Endothelial cell of umbilical vein (primary cell): ENCODE results near the gene BRD3. TPM values are rescaled to one million over a fixed set of nuclear protein-coding genes. Genes with fewer than 3 reads are reported as not detected.

Experiments used
- BruUV-seq: library from RNA; stranded (reverse); fragments of 400-500 nt; replicated peaks from 2 replicates; lab custom pipeline; 2021; lab: Mats Ljungman, UMichigan
- CTCF ChIA-PET: fragments of 300-600, 350-600 bp; sonication (Branson Sonifier 250); formaldehyde crosslinking; loops from one replicate; lab custom pipeline; 2021; ENCODE audit warnings: antibody characterized with exemption, inconsistent platforms; lab: Charles Lee
- POLR2A ChIA-PET: fragments of 300-600, 350-600 bp; sonication (Branson Sonifier 250); formaldehyde crosslinking; loops from one replicate; lab custom pipeline; 2021; ENCODE audit warnings: antibody characterized with exemption, inconsistent platforms; lab: Charles Lee
- DNase-seq: peaks from one replicate; pipeline ENCODE4 v3.0.0-alpha.2; 2011; ENCODE audit warnings: low read depth, low spot score
- FAIRE-seq: peaks from 2 replicates; lab custom pipeline; 2011; peaks lifted over from hg19 to GRCh38; lab: Jason Lieb, UNC
- H2AFZ ChIP-seq: 2 replicates; pipeline ENCODE4 v1.6.0; 2012; ENCODE audit warnings: low read depth, low read length, control low read depth, inconsistent platforms
- H3K27ac ChIP-seq: 2 replicates; pipeline ENCODE4 v1.5.1; 2011; ENCODE audit warnings: low read depth, mild to moderate bottlenecking, control low read depth, low read length, moderate library complexity; ENCODE audit not compliant: insufficient read depth
- H3K27me3 ChIP-seq, 2 experiments: 2 replicates each; pipeline versions ENCODE4 v1.6.0 to v1.6.1; 2011; ENCODE audit warnings: low read length in 2 of 2, mixed read lengths in 1 of 2; ENCODE audit not compliant: control insufficient read depth in 2 of 2, insufficient read depth in 2 of 2
- H3K36me3 ChIP-seq, 2 experiments: 2 replicates in 1 of 2; 3 replicates in 1 of 2; pipeline ENCODE4 v1.5.1; 2011; ENCODE audit warnings: low read length in 2 of 2, mild to moderate bottlenecking in 1 of 2, moderate library complexity in 1 of 2; ENCODE audit not compliant: control insufficient read depth in 2 of 2, insufficient read depth in 2 of 2; ENCODE audit errors: extremely low read depth in 1 of 2
- H3K4me1 ChIP-seq: 3 replicates; pipeline ENCODE4 v1.5.1; 2011; ENCODE audit warnings: mild to moderate bottlenecking, low read length; ENCODE audit not compliant: control insufficient read depth, insufficient read depth; ENCODE audit errors: extremely low read depth
- H3K4me2 ChIP-seq: 2 replicates; pipeline ENCODE4 v1.6.1; 2011; ENCODE audit warnings: low read length, control low read depth, mixed read lengths; ENCODE audit not compliant: insufficient read depth
- H3K4me3 ChIP-seq, 3 experiments: fragments of 200-600 bp in 1 of 3; sonication (generic), shearing (Covaris generic) in 1 of 3; replicated peaks in 1 of 3; 2 replicates each; pipeline ENCODE4 v1.5.1; 2011 to 2016; ENCODE audit warnings: control low read depth in 3 of 3, low read length in 3 of 3, mild to moderate bottlenecking in 2 of 3, inconsistent platforms in 1 of 3, low read depth in 1 of 3, moderate library complexity in 1 of 3; ENCODE audit not compliant: insufficient read depth in 1 of 3
- H3K79me2 ChIP-seq: 2 replicates; pipeline ENCODE4 v1.6.0; 2012; ENCODE audit warnings: low read length, inconsistent platforms; ENCODE audit not compliant: control insufficient read depth, insufficient read depth
- H3K9ac ChIP-seq: replicated peaks from 2 replicates; pipeline ENCODE3; 2011; ENCODE audit warnings: low read length, control low read depth; ENCODE audit not compliant: insufficient read depth; ENCODE audit errors: extremely low read depth
- H3K9me1 ChIP-seq: replicated peaks from 3 replicates; pipeline ENCODE4 v1.6.0; 2011; ENCODE audit warnings: mild to moderate bottlenecking, low read length; ENCODE audit not compliant: control insufficient read depth, insufficient read depth; ENCODE audit errors: extremely low read depth
- H3K9me3 ChIP-seq: replicated peaks from 2 replicates; pipeline ENCODE4 v1.5.1; 2012; ENCODE audit warnings: low read length, inconsistent platforms; ENCODE audit not compliant: control insufficient read depth, insufficient read depth
- H4K20me1 ChIP-seq: replicated peaks from 2 replicates; pipeline ENCODE3; 2011; ENCODE audit warnings: mild to moderate bottlenecking, low read length; ENCODE audit not compliant: control insufficient read depth, insufficient read depth; ENCODE audit errors: extremely low read depth
- EZH2 ChIP-seq: IDR thresholded peaks from 2 replicates; pipeline ENCODE4 v1.6.1; 2012; ENCODE audit warnings: borderline replicate concordance, low read depth, mild to moderate bottlenecking, moderate library complexity, low read length, inconsistent platforms; ENCODE audit not compliant: severe bottlenecking
- FOS ChIP-seq: IDR thresholded peaks from 2 replicates; pipeline ENCODE4 v1.6.1; 2011; ENCODE audit warnings: mild to moderate bottlenecking, low read length, moderate library complexity, borderline replicate concordance; ENCODE audit not compliant: insufficient read depth
- GATA2 ChIP-seq: IDR thresholded peaks from 2 replicates; pipeline ENCODE4 v1.7.0; 2011; ENCODE audit warnings: low read depth, mild to moderate bottlenecking, moderate library complexity, mixed read lengths, low read length; ENCODE audit not compliant: insufficient read length, insufficient read depth
- JUN ChIP-seq: IDR thresholded peaks from 2 replicates; pipeline ENCODE4 v1.6.1; 2011; ENCODE audit warnings: borderline replicate concordance, low read depth; ENCODE audit not compliant: insufficient read length, insufficient read depth
- MYC ChIP-seq: IDR thresholded peaks from one replicate; pipeline ENCODE4 v1.6.1; 2011; ENCODE audit warnings: mild to moderate bottlenecking, low read depth, low read length
- POLR2A ChIP-seq: IDR thresholded peaks from 2 replicates; pipeline ENCODE4 v1.6.1; 2012; ENCODE audit warnings: low read depth, mild to moderate bottlenecking, control low read depth, low read length
- POLR2AphosphoS5 ChIP-seq: IDR thresholded peaks from 2 replicates; pipeline ENCODE4 v1.6.1; 2012; ENCODE audit warnings: low read depth, mild to moderate bottlenecking, control low read depth, low read length, moderate library complexity; ENCODE audit not compliant: insufficient read depth
- dilution Hi-C: fragments of 300-500 bp; cut with MboI; formaldehyde crosslinking; loops from one replicate; pipeline ENCODE4 v1.15.0; 2019; ENCODE audit warnings: low sequenced_read_pairs; ENCODE audit not compliant: extremely low pct_ligation_motif_present
- intact Hi-C: fragments of 100-400 bp; cut with micrococcal nuclease; formaldehyde crosslinking; loops from one replicate; pipeline ENCODE4 v1.10.0; 2022
- polyA plus RNA-seq, 4 experiments: library from polyadenylated mRNA; depleted of rRNA in 3 of 4; stranded (reverse) in 3 of 4; unstranded in 1 of 4; fragments of >200 nt; gene quantifications; 2 replicates each; pipeline versions ENCODE4 v1.2.1 to v1.2.3, GENCODE V29; 2011 to 2012; ENCODE audit warnings: missing spikeins in 1 of 4
- total RNA-seq: library from RNA; stranded (reverse); gene quantifications from 2 replicates; pipeline ENCODE4 v1.2.3, GENCODE V29; 2021
- TF ChIP-seq, protein P1 (sequence below), 2 donors: IDR thresholded peaks; 1 replicate in 1 of 2; 2 replicates in 1 of 2; pipeline ENCODE4 v1.5.1; 2011; ENCODE audit warnings: low read length in 2 of 2, mild to moderate bottlenecking in 2 of 2, moderate library complexity in 2 of 2, control low read depth in 1 of 2, inconsistent platforms in 1 of 2, low read depth in 1 of 2; ENCODE audit not compliant: insufficient read depth in 1 of 2; ENCODE audit errors: extremely low read depth in 1 of 2
- TF ChIP-seq, protein P2 (sequence below): IDR thresholded peaks from 2 replicates; pipeline ENCODE4 v1.6.1; 2011; ENCODE audit not compliant: insufficient read depth, insufficient read length

The BRD3 gene
- total and polyA plus RNA-seq, 2 donors (not counting 3 experiments of a cell fraction or from before 2014, with no cell fraction given): 10.5 to 47.1 TPM

DNA sequence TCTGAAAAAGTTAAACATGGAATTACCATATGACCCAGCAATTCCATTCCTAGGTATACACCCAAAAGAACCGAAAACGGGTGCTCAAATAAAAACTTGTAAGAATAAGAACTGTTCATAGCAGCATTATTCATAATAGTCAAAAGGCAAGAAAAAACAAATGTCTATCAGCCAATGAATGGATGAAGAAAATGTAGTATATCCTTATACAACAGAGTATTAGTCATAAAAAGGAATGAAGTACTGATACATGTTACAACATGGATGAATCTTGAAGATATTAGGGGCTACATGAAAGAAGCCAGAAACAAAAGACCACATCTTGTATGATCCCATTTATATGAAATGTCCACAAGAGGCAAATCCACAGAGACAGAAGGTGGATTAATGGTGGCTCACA, 15.6 kb upstream of the BRD3 start:
- CTCF ChIA-PET: no interaction called here
- Histone ChIP-seq H2AFZ (no peak overlapping the region), H4K20me1 (no peaks in the 10 kb centered on the region), H3K79me2 (no peaks in the 10 kb centered on the region), H3K4me3 (no peak overlapping the region), H3K9me1 (no peaks in the 10 kb centered on the region), H3K4me2 (no peak overlapping the region), H3K27me3 (peaks cover 3 to 5% of the 10 kb centered on the region in 2 experiments), H3K9me3 (no peaks in the 10 kb centered on the region), H3K36me3 (no peaks in the 10 kb centered on the region), H3K4me1 (no peaks in the 10 kb centered on the region), H3K9ac (no peak overlapping the region), H3K27ac (no peak overlapping the region)
- no peak for TF ChIP-seq POLR2A
- TF ChIP-seq JUN: no peak
- TF ChIP-seq POLR2AphosphoS5: no peak
- no peak for TF ChIP-seq MYC
- intact Hi-C loops (no loop called here), dilution Hi-C loops (no loop called here)
- FAIRE-seq: no peak
- POLR2A ChIA-PET: no interaction called here
- no TSS peak for BruUV-seq
- no peak for DNase-seq

- no peak for DNase-seq
- dilution Hi-C loops: no loop called here
- Histone ChIP-seq H3K79me2 (no peaks in the 10 kb centered on the region), H3K4me1 (no peaks in the 10 kb centered on the region), H3K36me3 (no peaks in the 10 kb centered on the region), H3K4me2 (no peak overlapping the region), H4K20me1 (no peaks in the 10 kb centered on the region), H3K27ac (no peak overlapping the region), H2AFZ (no peak overlapping the region), H3K9me1 (no peaks in the 10 kb centered on the region), H3K27me3 (peaks cover 4 to 13% of the 10 kb centered on the region in 2 experiments), H3K4me3 (no peak overlapping the region), H3K9ac (no peak overlapping the region), H3K9me3 (no peaks in the 10 kb centered on the region)
- FAIRE-seq: no peak
- ChIA-PET CTCF (no interaction called here), POLR2A (no interaction called here)
- BruUV-seq: no TSS peak
- intact Hi-C loops: loop anchor here (1.0 kb wide), 1 partner anchor 23 kb away; no protein-coding TSS in a partner anchor
- TF ChIP-seq POLR2A: no peak
- no peak for TF ChIP-seq EZH2
- TF ChIP-seq GATA2: no peak
- TF ChIP-seq POLR2AphosphoS5: no peak
- TF ChIP-seq JUN: no peak
- TF ChIP-seq MYC: no peak
- TF ChIP-seq, protein P1, sequence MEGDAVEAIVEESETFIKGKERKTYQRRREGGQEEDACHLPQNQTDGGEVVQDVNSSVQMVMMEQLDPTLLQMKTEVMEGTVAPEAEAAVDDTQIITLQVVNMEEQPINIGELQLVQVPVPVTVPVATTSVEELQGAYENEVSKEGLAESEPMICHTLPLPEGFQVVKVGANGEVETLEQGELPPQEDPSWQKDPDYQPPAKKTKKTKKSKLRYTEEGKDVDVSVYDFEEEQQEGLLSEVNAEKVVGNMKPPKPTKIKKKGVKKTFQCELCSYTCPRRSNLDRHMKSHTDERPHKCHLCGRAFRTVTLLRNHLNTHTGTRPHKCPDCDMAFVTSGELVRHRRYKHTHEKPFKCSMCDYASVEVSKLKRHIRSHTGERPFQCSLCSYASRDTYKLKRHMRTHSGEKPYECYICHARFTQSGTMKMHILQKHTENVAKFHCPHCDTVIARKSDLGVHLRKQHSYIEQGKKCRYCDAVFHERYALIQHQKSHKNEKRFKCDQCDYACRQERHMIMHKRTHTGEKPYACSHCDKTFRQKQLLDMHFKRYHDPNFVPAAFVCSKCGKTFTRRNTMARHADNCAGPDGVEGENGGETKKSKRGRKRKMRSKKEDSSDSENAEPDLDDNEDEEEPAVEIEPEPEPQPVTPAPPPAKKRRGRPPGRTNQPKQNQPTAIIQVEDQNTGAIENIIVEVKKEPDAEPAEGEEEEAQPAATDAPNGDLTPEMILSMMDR (IDR thresholded peaks at IDR 0.05; ENCODE audit: extremely low read depth in 1 of 2, insufficient read depth in 1 of 2, low read depth in 1 of 2, low read length in 2 of 2): no peak
- TF ChIP-seq, protein P2, sequence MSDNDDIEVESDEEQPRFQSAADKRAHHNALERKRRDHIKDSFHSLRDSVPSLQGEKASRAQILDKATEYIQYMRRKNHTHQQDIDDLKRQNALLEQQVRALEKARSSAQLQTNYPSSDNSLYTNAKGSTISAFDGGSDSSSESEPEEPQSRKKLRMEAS: no peak
- TF ChIP-seq FOS: no peak
These were observed 8.8 kb upstream of the BRD3 start for GRCh38 chr9:134076644-134077043.
